Fibroblast of lung (primary cell): Measurements from ENCODE around the gene ATP6V0C. TPM values are rescaled to one million over a fixed set of nuclear protein-coding genes. Genes with fewer than 3 reads are reported as not detected.

ENCODE experiments used
- DNase-seq, 2 donors: peaks; one replicate each; pipeline versions ENCODE4 v3.0.0 to v3.0.0-alpha.2; 2010; ENCODE audit warnings: low read depth in 2 of 2
- H2AFZ ChIP-seq: 2 replicates; pipeline ENCODE4 v1.5.1; 2012; ENCODE audit warnings: low read length, control low read depth, inconsistent platforms
- H3K27ac ChIP-seq: 2 replicates; pipeline ENCODE4 v1.5.1; 2011; ENCODE audit warnings: low read length, control low read depth; ENCODE audit not compliant: insufficient read depth
- H3K27me3 ChIP-seq: 2 replicates; pipeline ENCODE4 v1.5.1; 2011; ENCODE audit warnings: mild to moderate bottlenecking, low read length; ENCODE audit not compliant: control insufficient read depth, insufficient read depth
- H3K36me3 ChIP-seq: 2 replicates; pipeline ENCODE4 v1.5.1; 2011; ENCODE audit warnings: low read length; ENCODE audit not compliant: control insufficient read depth, insufficient read depth
- H3K4me1 ChIP-seq: 2 replicates; pipeline ENCODE4 v1.5.1; 2011; ENCODE audit warnings: low read length; ENCODE audit not compliant: control insufficient read depth, insufficient read depth; ENCODE audit errors: extremely low read depth
- H3K4me2 ChIP-seq: 2 replicates; pipeline ENCODE4 v1.5.1; 2011; ENCODE audit warnings: low read length, control low read depth; ENCODE audit not compliant: insufficient read depth; ENCODE audit errors: extremely low read depth
- H3K4me3 ChIP-seq, 4 experiments: fragments of 200-600 bp in 1 of 4; sonication (generic) in 1 of 4; replicated peaks in 1 of 4; 2 replicates each; pipeline ENCODE4 v1.5.1; 2011 to 2016; ENCODE audit warnings: low read length in 4 of 4, low read depth in 3 of 4, mild to moderate bottlenecking in 3 of 4, control low read depth in 2 of 4, inconsistent platforms in 1 of 4, mixed read lengths in 1 of 4; ENCODE audit not compliant: insufficient read depth in 1 of 4; ENCODE audit errors: control extremely low read depth in 1 of 4
- H3K79me2 ChIP-seq: 2 replicates; pipeline ENCODE4 v1.5.1; 2012; ENCODE audit warnings: mild to moderate bottlenecking, low read length, inconsistent platforms; ENCODE audit not compliant: control insufficient read depth, insufficient read depth
- H3K9ac ChIP-seq: 2 replicates; pipeline ENCODE4 v1.5.1; 2011; ENCODE audit warnings: mild to moderate bottlenecking, low read length, control low read depth; ENCODE audit not compliant: insufficient read depth
- H3K9me3 ChIP-seq: 2 replicates; pipeline ENCODE4 v1.5.1; 2012; ENCODE audit warnings: low read depth, low read length; ENCODE audit not compliant: control insufficient read depth, insufficient read depth
- H4K20me1 ChIP-seq: 2 replicates; pipeline ENCODE4 v1.5.1; 2011; ENCODE audit warnings: low read length; ENCODE audit not compliant: control insufficient read depth, insufficient read depth; ENCODE audit errors: extremely low read depth
- EZH2 ChIP-seq: IDR thresholded peaks from 2 replicates; pipeline ENCODE4 v1.5.1; 2012; ENCODE audit warnings: low read length, control low read depth, mild to moderate bottlenecking; ENCODE audit errors: missing control alignments
- polyA plus RNA-seq, 2 donors: library from polyadenylated mRNA; depleted of rRNA in 1 of 2; stranded (reverse) in 1 of 2; unstranded in 1 of 2; fragments of >200 nt; gene quantifications; 2 replicates each; pipeline ENCODE4 v1.2.1, GENCODE V29; 2011 to 2012; ENCODE audit warnings: missing spikeins in 1 of 2
- total RNA-seq: library from RNA; depleted of rRNA; stranded (reverse); fragments of >200 nt; gene quantifications from 2 replicates; pipeline ENCODE4 v1.2.1, GENCODE V29; 2014
- TF ChIP-seq, protein P1 (sequence below), 2 donors: IDR thresholded peaks in 1 of 2; conservative IDR thresholded peaks in 1 of 2; 1 replicate in 1 of 2; 2 replicates in 1 of 2; pipeline ENCODE4 v1.5.1; 2011 to 2012; ENCODE audit warnings: low read length in 2 of 2, control low read depth in 1 of 2, inconsistent platforms in 1 of 2, low read depth in 1 of 2, mild to moderate bottlenecking in 1 of 2

The ATP6V0C gene
- total and polyA plus RNA-seq, 2 donors (not counting 1 experiment from before 2014, with no cell fraction given), result 11.2 to 43.0 TPM

DNA sequence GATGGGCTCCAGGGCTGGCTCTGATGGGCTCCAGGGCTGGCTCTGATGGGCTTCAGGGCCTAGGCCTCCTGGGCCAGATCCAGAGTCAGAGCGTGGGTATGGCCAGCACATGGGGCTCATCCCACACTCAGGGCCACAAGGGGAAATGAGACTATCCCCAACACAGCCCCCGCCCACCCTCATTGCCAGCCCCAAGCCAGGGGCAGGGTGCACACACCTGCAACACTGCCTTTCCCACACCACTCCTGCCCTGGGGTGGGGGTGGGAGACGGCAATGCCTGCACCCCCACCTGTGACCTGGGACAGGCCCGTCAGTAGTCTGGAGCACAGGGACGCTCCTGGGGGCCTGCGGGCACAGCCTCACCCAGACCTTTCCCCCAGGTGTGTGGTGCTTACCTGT lies 14.3 kb upstream of the ATP6V0C start:
- H3K4me2 ChIP-seq, result no peak overlapping the region
- no peak overlapping the region for H2AFZ ChIP-seq
- H3K79me2 ChIP-seq, result no peaks in the 10 kb centered on the region
- peaks cover 12% of the 10 kb centered on the region for H3K36me3 ChIP-seq
- no peak overlapping the region for H3K4me3 ChIP-seq
- H4K20me1 ChIP-seq, result no peaks in the 10 kb centered on the region
- no peak overlapping the region for H3K9ac ChIP-seq
- H3K27me3 ChIP-seq, result no peaks in the 10 kb centered on the region
- TF ChIP-seq, protein P1, sequence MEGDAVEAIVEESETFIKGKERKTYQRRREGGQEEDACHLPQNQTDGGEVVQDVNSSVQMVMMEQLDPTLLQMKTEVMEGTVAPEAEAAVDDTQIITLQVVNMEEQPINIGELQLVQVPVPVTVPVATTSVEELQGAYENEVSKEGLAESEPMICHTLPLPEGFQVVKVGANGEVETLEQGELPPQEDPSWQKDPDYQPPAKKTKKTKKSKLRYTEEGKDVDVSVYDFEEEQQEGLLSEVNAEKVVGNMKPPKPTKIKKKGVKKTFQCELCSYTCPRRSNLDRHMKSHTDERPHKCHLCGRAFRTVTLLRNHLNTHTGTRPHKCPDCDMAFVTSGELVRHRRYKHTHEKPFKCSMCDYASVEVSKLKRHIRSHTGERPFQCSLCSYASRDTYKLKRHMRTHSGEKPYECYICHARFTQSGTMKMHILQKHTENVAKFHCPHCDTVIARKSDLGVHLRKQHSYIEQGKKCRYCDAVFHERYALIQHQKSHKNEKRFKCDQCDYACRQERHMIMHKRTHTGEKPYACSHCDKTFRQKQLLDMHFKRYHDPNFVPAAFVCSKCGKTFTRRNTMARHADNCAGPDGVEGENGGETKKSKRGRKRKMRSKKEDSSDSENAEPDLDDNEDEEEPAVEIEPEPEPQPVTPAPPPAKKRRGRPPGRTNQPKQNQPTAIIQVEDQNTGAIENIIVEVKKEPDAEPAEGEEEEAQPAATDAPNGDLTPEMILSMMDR (conservative IDR thresholded peaks at IDR 0.05 in 1 of 2, IDR thresholded peaks at IDR 0.05 in 1 of 2; ENCODE audit: low read depth in 1 of 2, low read length in 2 of 2), result no peak
- TF ChIP-seq EZH2, result no peak
- H3K9me3 ChIP-seq, result no peaks in the 10 kb centered on the region
- H3K27ac ChIP-seq, result no peak overlapping the region
- no peak for DNase-seq
- peaks cover 6% of the 10 kb centered on the region for H3K4me1 ChIP-seq

GRCh38 chr16:2499890-2500429 lies 13.8 kb upstream of the ATP6V0C start:
- Histone ChIP-seq H3K4me2 (no peak overlapping the region), H4K20me1 (no peaks in the 10 kb centered on the region), H3K36me3 (peaks cover 12% of the 10 kb centered on the region), H3K4me1 (peaks cover 6% of the 10 kb centered on the region), H3K9me3 (no peaks in the 10 kb centered on the region), H3K4me3 (no peak overlapping the region), H3K27ac (no peak overlapping the region), H3K9ac (no peak overlapping the region), H2AFZ (no peak overlapping the region), H3K27me3 (no peaks in the 10 kb centered on the region), H3K79me2 (no peaks in the 10 kb centered on the region)
- TF ChIP-seq, protein P1 (conservative IDR thresholded peaks at IDR 0.05 in 1 of 2, IDR thresholded peaks at IDR 0.05 in 1 of 2; ENCODE audit: low read depth in 1 of 2, low read length in 2 of 2), result no peak
- no peak for TF ChIP-seq EZH2
- DNase-seq, result no peak

GRCh38 chr16:2500430-2500917 lies 13.3 kb upstream of the ATP6V0C start:
- DNase-seq, result no peak

More at GRCh38 chr16:2500430-2500917, 13.3 kb upstream of the ATP6V0C start:
- Histone ChIP-seq H3K27ac (no peak overlapping the region), H3K36me3 (peaks cover 12% of the 10 kb centered on the region), H3K79me2 (no peaks in the 10 kb centered on the region), H3K4me3 (no peak overlapping the region), H3K4me1 (peaks cover 6% of the 10 kb centered on the region), H2AFZ (no peak overlapping the region), H3K27me3 (no peaks in the 10 kb centered on the region), H4K20me1 (no peaks in the 10 kb centered on the region), H3K4me2 (no peak overlapping the region), H3K9ac (no peak overlapping the region), H3K9me3 (no peaks in the 10 kb centered on the region)
- no peak for TF ChIP-seq EZH2
- TF ChIP-seq, protein P1 (conservative IDR thresholded peaks at IDR 0.05 in 1 of 2, IDR thresholded peaks at IDR 0.05 in 1 of 2; ENCODE audit: low read depth in 1 of 2, low read length in 2 of 2), result no peak
